Measurements from ENCODE around the gene NAT8L. TPM values are rescaled to one million over a fixed set of nuclear protein-coding genes. Genes with fewer than 3 reads are reported as not detected.

The NAT8L gene
- total RNA-seq, 2 experiments from 2014 or later, result not detected

- BruUV-seq (replicated peaks), result no TSS peak
- CTCF ChIA-PET (ENCODE audit: unreplicated experiment), result no interaction called here
- H3K4me3 ChIP-seq (ENCODE audit: low read depth, low read length, poor library complexity, severe bottlenecking), result no peak overlapping the region
- DNase-seq (ENCODE audit: low spot score), result no peak
- H2AFZ ChIP-seq (ENCODE audit: low read length), result no peak overlapping the region
- no peak overlapping the region for H3K4me2 ChIP-seq (ENCODE audit: low read length)
- no peaks in the 10 kb centered on the region for H3K36me3 ChIP-seq (ENCODE audit: insufficient read depth, low read length)
- H3K9me2 ChIP-seq (ENCODE audit: insufficient read depth, low read length), result no peaks in the 10 kb centered on the region
- no peaks in the 10 kb centered on the region for H3K79me2 ChIP-seq (ENCODE audit: insufficient read depth, low read depth, low read length)
- no peak overlapping the region for H3K27ac ChIP-seq (ENCODE audit: low read depth, low read length, poor library complexity, severe bottlenecking)
- H4K20me1 ChIP-seq (ENCODE audit: insufficient read depth, low read length), result no peaks in the 10 kb centered on the region
- H3K9me3 ChIP-seq (ENCODE audit: low read length), result no peaks in the 10 kb centered on the region
- POLR2A ChIA-PET, result no interaction called here
- intact Hi-C loops (cut with micrococcal nuclease; ENCODE audit: unreplicated experiment), result no loop called here
- no peak for TF ChIP-seq CTCF (conservative IDR thresholded peaks at IDR 0.05; ENCODE audit: low read length)
- H3K4me1 ChIP-seq (ENCODE audit: insufficient read depth, low read length, poor library complexity, severe bottlenecking), result no peaks in the 10 kb centered on the region
These were observed 10.9 kb downstream of the NAT8L start for GRCh38 chr4:2069986-2070385.

- Histone ChIP-seq H3K4me3 (ENCODE audit: low read depth, low read length, poor library complexity, severe bottlenecking) (no peak overlapping the region), H2AFZ (ENCODE audit: low read length) (no peak overlapping the region), H3K4me1 (ENCODE audit: insufficient read depth, low read length, poor library complexity, severe bottlenecking) (no peaks in the 10 kb centered on the region), H3K79me2 (ENCODE audit: insufficient read depth, low read depth, low read length) (no peaks in the 10 kb centered on the region), H3K9me3 (ENCODE audit: low read length) (no peaks in the 10 kb centered on the region), H3K36me3 (ENCODE audit: insufficient read depth, low read length) (no peaks in the 10 kb centered on the region), H4K20me1 (ENCODE audit: insufficient read depth, low read length) (no peaks in the 10 kb centered on the region), H3K4me2 (ENCODE audit: low read length) (no peak overlapping the region), H3K9me2 (ENCODE audit: insufficient read depth, low read length) (no peaks in the 10 kb centered on the region), H3K27ac (ENCODE audit: low read depth, low read length, poor library complexity, severe bottlenecking) (no peak overlapping the region)
- no peak for DNase-seq (ENCODE audit: low spot score)
- ChIA-PET CTCF (ENCODE audit: unreplicated experiment) (no interaction called here), POLR2A (no interaction called here)
- no TSS peak for BruUV-seq (replicated peaks)
- TF ChIP-seq EZH2phosphoT487 (IDR thresholded peaks at IDR 0.05; ENCODE audit: borderline replicate concordance, low read depth, low read length), result no peak
- no peak for TF ChIP-seq CTCF (conservative IDR thresholded peaks at IDR 0.05; ENCODE audit: low read length)
- intact Hi-C loops (cut with micrococcal nuclease; ENCODE audit: unreplicated experiment), result no loop called here
These were observed 11.5 kb downstream of the NAT8L start for GRCh38 chr4:2070421-2071251.

GRCh38 chr4:2071252-2071911 is 12.3 kb downstream of the NAT8L start:
- Histone ChIP-seq H3K79me2 (ENCODE audit: insufficient read depth, low read depth, low read length) (no peaks in the 10 kb centered on the region), H3K36me3 (ENCODE audit: insufficient read depth, low read length) (no peaks in the 10 kb centered on the region), H4K20me1 (ENCODE audit: insufficient read depth, low read length) (no peaks in the 10 kb centered on the region), H3K9me3 (ENCODE audit: low read length) (no peaks in the 10 kb centered on the region), H3K4me1 (ENCODE audit: insufficient read depth, low read length, poor library complexity, severe bottlenecking) (no peaks in the 10 kb centered on the region), H3K4me2 (ENCODE audit: low read length) (no peak overlapping the region), H3K4me3 (ENCODE audit: low read depth, low read length, poor library complexity, severe bottlenecking) (no peak overlapping the region), H3K27ac (ENCODE audit: low read depth, low read length, poor library complexity, severe bottlenecking) (no peak overlapping the region), H3K9me2 (ENCODE audit: insufficient read depth, low read length) (no peaks in the 10 kb centered on the region), H2AFZ (ENCODE audit: low read length) (no peak overlapping the region)
- DNase-seq (ENCODE audit: low spot score), result no peak
- no TSS peak for BruUV-seq (replicated peaks)
- POLR2A ChIA-PET, result no interaction called here
- TF ChIP-seq EZH2phosphoT487 (IDR thresholded peaks at IDR 0.05; ENCODE audit: borderline replicate concordance, low read depth, low read length) (no peak), CTCF (conservative IDR thresholded peaks at IDR 0.05; ENCODE audit: low read length) (no peak)
- intact Hi-C loops (cut with micrococcal nuclease; ENCODE audit: unreplicated experiment), result no loop called here
- CTCF ChIA-PET (ENCODE audit: unreplicated experiment), result no interaction called here
